ENCODE data around the gene TSEN2. TPM values are rescaled to one million over a fixed set of nuclear protein-coding genes. Genes with fewer than 3 reads are reported as not detected.

Gene TSEN2
- total RNA-seq, 2 experiments from 2014 or later: 19.4 to 21.4 TPM

DNA sequence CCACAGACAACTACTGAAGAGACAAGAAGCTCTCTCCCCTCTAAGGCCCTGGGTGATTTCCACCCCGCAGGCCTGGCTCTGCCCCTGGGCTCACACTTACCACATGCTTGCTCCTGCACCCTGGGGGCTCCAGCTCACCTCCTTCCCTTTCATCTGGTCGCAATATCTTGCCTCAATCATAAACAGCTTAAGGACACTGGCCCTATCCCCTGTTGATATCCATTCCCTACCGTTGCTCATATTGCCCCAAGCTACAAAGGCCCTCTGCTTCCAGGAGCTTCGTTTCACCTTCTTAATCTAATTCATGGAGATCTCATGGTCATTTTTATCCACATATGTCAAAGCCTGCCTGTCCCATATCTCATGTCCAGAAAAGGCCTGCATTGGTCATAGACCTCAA, 46.0 kb upstream of the TSEN2 start:
- H3K27me3 Mint-ChIP-seq: peaks cover 10% of the 10 kb centered on the region
- H3K36me3 Mint-ChIP-seq (ENCODE audit: low read depth): no peaks in the 10 kb centered on the region
- ATAC-seq (no peak), DNase-seq (no peak)
- POLR2A ChIA-PET: no interaction called here
- no peak for TF ChIP-seq CTCF (IDR thresholded peaks at IDR 0.05)
- intact Hi-C loops (cut with micrococcal nuclease): no loop called here
- no peak overlapping the region for H3K27ac Mint-ChIP-seq
- no peak overlapping the region for H3K4me3 Mint-ChIP-seq
- H3K9me3 Mint-ChIP-seq: no peaks in the 10 kb centered on the region
- CTCF ChIA-PET: interaction anchor here (1.1 kb wide), 1 partner anchor 11 kb away, joined by 3 read pairs; no protein-coding TSS in a partner anchor
- H3K4me1 Mint-ChIP-seq (ENCODE audit: low read depth): no peaks in the 10 kb centered on the region

GRCh38 chr3:12439161-12439940, 44.9 kb upstream of the TSEN2 start:
- Mint-ChIP-seq H3K4me1 (ENCODE audit: low read depth) (no peaks in the 10 kb centered on the region), H3K27me3 (peaks cover 10% of the 10 kb centered on the region), H3K27ac (no peak overlapping the region), H3K4me3 (no peak overlapping the region), H3K9me3 (no peaks in the 10 kb centered on the region), H3K36me3 (ENCODE audit: low read depth) (no peaks in the 10 kb centered on the region)
- ATAC-seq: no peak
- no peak for TF ChIP-seq CTCF (IDR thresholded peaks at IDR 0.05)
- intact Hi-C loops (cut with micrococcal nuclease): no loop called here
- CTCF ChIA-PET: no interaction called here
- POLR2A ChIA-PET: no interaction called here
- DNase-seq: no peak

DNA sequence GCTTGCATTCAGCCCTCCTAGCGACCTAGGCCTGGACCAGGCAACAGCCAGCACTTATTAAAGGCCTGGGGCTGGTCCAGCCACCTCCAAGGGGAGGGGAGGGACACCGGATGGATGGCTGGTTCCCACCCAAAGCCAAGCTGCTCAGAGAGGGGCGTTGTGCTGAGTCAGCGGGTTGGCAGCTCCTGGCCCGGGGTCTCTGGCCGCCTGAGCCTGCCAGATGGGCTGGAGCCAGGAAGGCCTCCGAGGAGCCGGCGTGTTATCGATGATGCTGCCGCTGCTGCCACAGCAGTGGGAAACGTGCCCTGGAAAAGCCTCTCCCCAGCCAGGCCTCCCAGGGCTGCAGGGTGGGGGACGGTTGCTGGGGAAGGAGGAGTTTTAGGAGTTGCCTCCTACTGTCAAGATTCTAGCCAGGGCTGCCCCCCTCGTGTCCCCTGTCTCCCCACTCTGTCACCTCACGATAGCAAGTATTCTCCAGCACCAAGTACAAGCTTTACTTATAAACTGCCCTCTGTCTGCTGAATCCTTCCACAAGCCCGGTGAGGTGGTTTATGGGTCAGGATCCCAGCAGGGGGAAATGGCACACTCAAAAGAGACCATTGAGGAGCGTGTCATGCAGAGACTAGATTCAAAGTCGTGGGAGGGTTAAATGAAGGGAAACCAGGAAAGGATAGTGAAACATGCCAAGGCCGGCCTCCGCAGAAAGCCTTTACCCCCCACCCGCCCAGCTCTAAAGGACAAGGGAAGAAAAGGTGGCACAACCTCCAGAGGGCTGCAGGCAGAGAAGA, 43.2 kb upstream of the TSEN2 start:
- no peak overlapping the region for H3K27ac Mint-ChIP-seq
- no peak for ATAC-seq
- intact Hi-C loops (cut with micrococcal nuclease): no loop called here
- no peaks in the 10 kb centered on the region for H3K4me1 Mint-ChIP-seq (ENCODE audit: low read depth)
- TF ChIP-seq CTCF (IDR thresholded peaks at IDR 0.05): no peak
- H3K9me3 Mint-ChIP-seq: no peaks in the 10 kb centered on the region
- DNase-seq: no peak
- peaks cover 2% of the 10 kb centered on the region for H3K27me3 Mint-ChIP-seq
- no peaks in the 10 kb centered on the region for H3K36me3 Mint-ChIP-seq (ENCODE audit: low read depth)
- ChIA-PET CTCF (interaction anchor here (1.0 kb wide), 1 partner anchor 46 kb away, joined by 3 read pairs; no protein-coding TSS in a partner anchor), POLR2A (no interaction called here)
- no peak overlapping the region for H3K4me3 Mint-ChIP-seq

- intact Hi-C loops (cut with micrococcal nuclease): no loop called here
- H3K9me3 Mint-ChIP-seq: no peaks in the 10 kb centered on the region
- no peaks in the 10 kb centered on the region for H3K27me3 Mint-ChIP-seq
- DNase-seq: no peak
- ChIA-PET CTCF (interaction anchor here (1.1 kb wide), 1 partner anchor 38 kb away, joined by 3 read pairs; no protein-coding TSS in a partner anchor), POLR2A (interaction anchor here (1.0 kb wide), 1 partner anchor 16 kb away, joined by 3 read pairs; no protein-coding TSS in a partner anchor)
- H3K4me1 Mint-ChIP-seq (ENCODE audit: low read depth): no peaks in the 10 kb centered on the region
- no peak overlapping the region for H3K27ac Mint-ChIP-seq
- H3K4me3 Mint-ChIP-seq: no peak overlapping the region
- no peak for ATAC-seq
- TF ChIP-seq CTCF (IDR thresholded peaks at IDR 0.05): no peak
- no peaks in the 10 kb centered on the region for H3K36me3 Mint-ChIP-seq (ENCODE audit: low read depth)
Measured at GRCh38 chr3:12442654-12443501, 41.4 kb upstream of the TSEN2 start.
